GM23338 (cell line): ENCODE data around the gene SHFL. TPM values are rescaled to one million over a fixed set of nuclear protein-coding genes. Genes with fewer than 3 reads are reported as not detected.

Source experiments
- ATAC-seq: fragments of 200-7000 bp; cut with Tn5 transposase; 3 replicates; pipeline ENCODE4 v1.9.1; 2020
- DNase-seq: peaks from one replicate; pipeline ENCODE4 v3.0.0-alpha.2; 2015; ENCODE audit warnings: low spot score
- H2AFZ ChIP-seq: fragments of 200-600 bp; sonication (generic); 2 replicates; pipeline ENCODE4 v1.8.0; 2016; ENCODE audit warnings: antibody characterized with exemption, mild to moderate bottlenecking, moderate library complexity
- H3F3A ChIP-seq: fragments of 200-600 bp; sonication (generic); replicated peaks from 2 replicates; pipeline ENCODE4 v1.8.0; 2017; ENCODE audit warnings: antibody characterized with exemption, mixed run types, low read depth
- H3K27ac ChIP-seq: fragments of 200-600 bp; sonication (generic); 2 replicates; pipeline ENCODE4 v1.6.1; 2016; ENCODE audit warnings: low read depth
- H3K27me3 ChIP-seq: fragments of 200-600 bp; sonication (generic); 2 replicates; pipeline ENCODE4 v1.8.0; 2016; ENCODE audit warnings: mild to moderate bottlenecking, mixed run types, moderate library complexity; ENCODE audit not compliant: insufficient read depth
- H3K36me3 ChIP-seq: fragments of 200-600 bp; sonication (generic); 2 replicates; pipeline ENCODE4 v1.8.0; 2016; ENCODE audit warnings: mild to moderate bottlenecking; ENCODE audit not compliant: insufficient read depth
- H3K4me1 ChIP-seq: fragments of 200-600 bp; sonication (generic); 2 replicates; pipeline ENCODE4 v1.8.0; 2016; ENCODE audit warnings: mild to moderate bottlenecking, moderate library complexity; ENCODE audit not compliant: insufficient read depth
- H3K4me2 ChIP-seq: fragments of 200-600 bp; sonication (generic); 2 replicates; pipeline ENCODE4 v1.7.1; 2017; ENCODE audit warnings: mixed run types
- H3K4me3 ChIP-seq: fragments of 200-600 bp; sonication (generic); 2 replicates; pipeline ENCODE4 v1.6.1; 2016; ENCODE audit warnings: mixed run types
- H3K79me2 ChIP-seq: fragments of 200-600 bp; sonication (generic); replicated peaks from 2 replicates; pipeline ENCODE4 v1.8.0; 2017; ENCODE audit warnings: mild to moderate bottlenecking; ENCODE audit not compliant: insufficient read depth
- H3K9me2 ChIP-seq: fragments of 200-600 bp; sonication (generic); 2 replicates; pipeline ENCODE4 v1.8.0; 2017; ENCODE audit not compliant: insufficient read depth
- H4K20me1 ChIP-seq: fragments of 200-600 bp; sonication (generic); replicated peaks from 2 replicates; pipeline ENCODE4 v1.8.0; 2017; ENCODE audit warnings: mild to moderate bottlenecking; ENCODE audit not compliant: insufficient read depth
- H3K27ac Mint-ChIP-seq: 2 replicates; pipeline ENCODE4 v1.8.0; 2020; ENCODE audit warnings: inconsistent platforms, mild to moderate bottlenecking, moderate library complexity, mixed read lengths
- H3K27me3 Mint-ChIP-seq: 3 replicates; pipeline ENCODE4 v1.8.0; 2022; ENCODE audit warnings: low read depth, mild to moderate bottlenecking, moderate library complexity, mixed read lengths, inconsistent platforms; ENCODE audit not compliant: insufficient read depth, poor library complexity
- H3K36me3 Mint-ChIP-seq: 3 replicates; pipeline ENCODE4 v1.8.0; 2021; ENCODE audit warnings: low read depth, mild to moderate bottlenecking, inconsistent platforms, moderate library complexity, mixed read lengths
- H3K4me1 Mint-ChIP-seq: 3 replicates; pipeline ENCODE4 v1.8.0; 2020; ENCODE audit warnings: mild to moderate bottlenecking, inconsistent platforms, mixed read lengths
- H3K4me3 Mint-ChIP-seq: 3 replicates; pipeline ENCODE4 v1.8.0; 2021; ENCODE audit warnings: moderate library complexity, mild to moderate bottlenecking, inconsistent platforms, mixed read lengths
- H3K9me3 Mint-ChIP-seq: 3 replicates; pipeline ENCODE4 v1.8.0; 2020; ENCODE audit warnings: moderate library complexity, mild to moderate bottlenecking, inconsistent platforms, mixed read lengths
- CREB1 ChIP-seq: fragments of 250-450 bp; sonication (Bioruptor Pico); IDR thresholded peaks from 2 replicates; pipeline ENCODE4 v1.5.0; 2020; ENCODE audit warnings: low read depth, mild to moderate bottlenecking, moderate library complexity
- ETS1 ChIP-seq: IDR thresholded peaks from 2 replicates; pipeline ENCODE4 v1.6.1; 2016; ENCODE audit warnings: antibody characterized with exemption
- EZH2 ChIP-seq: fragments of 200-600 bp; sonication (generic); IDR thresholded peaks from one replicate; pipeline ENCODE4 v1.8.0; 2017; ENCODE audit warnings: antibody characterized with exemption, mild to moderate bottlenecking, low read depth; ENCODE audit not compliant: unreplicated experiment
- EZH2phosphoT487 ChIP-seq: fragments of 200-600 bp; sonication (generic); IDR thresholded peaks from one replicate; pipeline ENCODE4 v1.8.1; 2018; ENCODE audit warnings: antibody characterized with exemption; ENCODE audit not compliant: unreplicated experiment
- JUNB ChIP-seq: IDR thresholded peaks from one replicate; pipeline ENCODE4 v1.6.1; 2016; ENCODE audit warnings: antibody characterized with exemption; ENCODE audit not compliant: unreplicated experiment
- NANOG ChIP-seq: IDR thresholded peaks from 2 replicates; pipeline ENCODE4 v1.6.1; 2016; ENCODE audit warnings: antibody characterized with exemption, borderline replicate concordance
- POLR2AphosphoS5 ChIP-seq: IDR thresholded peaks from 2 replicates; pipeline ENCODE4 v1.6.1; 2016; ENCODE audit warnings: antibody characterized with exemption, low read depth
- ZNF114 ChIP-seq: fragments of 250-450 bp; sonication (Bioruptor Pico); IDR thresholded peaks from 2 replicates; pipeline ENCODE4 v1.5.0; 2020; ENCODE audit warnings: mild to moderate bottlenecking, moderate library complexity
- ZNF331 ChIP-seq: fragments of 250-450 bp; sonication (Bioruptor Pico); IDR thresholded peaks from 2 replicates; pipeline ENCODE4 v1.5.0; 2020; ENCODE audit warnings: low read depth, mild to moderate bottlenecking, moderate library complexity
- polyA plus RNA-seq: library from polyadenylated mRNA; unstranded; fragments of >200 nt; fragmentation: Nextera tagmentation; extraction: Ambion mirVana; gene quantifications from 2 replicates; pipeline ENCODE4 v1.2.1, GENCODE V29; 2016
- total RNA-seq: library from RNA; depleted of rRNA; stranded (reverse); fragments of >200 nt; shearing (Covaris generic); gene quantifications from 2 replicates; pipeline ENCODE4 v1.2.3, GENCODE V29; 2014
- TF ChIP-seq, protein P1 (sequence below), 2 experiments: fragments of 200-600 bp in 1 of 2; sonication (generic) in 1 of 2; conservative IDR thresholded peaks; 2 replicates each; pipeline versions ENCODE4 v1.5.1 to v1.6.1; 2016 to 2017; ENCODE audit warnings: antibody characterized with exemption in 2 of 2, low read depth in 2 of 2, mild to moderate bottlenecking in 2 of 2, moderate library complexity in 1 of 2
- TF ChIP-seq, protein P2 (sequence below): fragments of 250-450 bp; sonication (Bioruptor Pico); IDR thresholded peaks from 2 replicates; pipeline ENCODE4 v1.5.0; 2020; ENCODE audit warnings: mild to moderate bottlenecking, moderate library complexity
- TF ChIP-seq, protein P3 (sequence below): IDR thresholded peaks from one replicate; pipeline ENCODE4 v1.6.1; 2018; ENCODE audit warnings: antibody characterized with exemption; ENCODE audit not compliant: unreplicated experiment

The SHFL gene
- total and polyA plus RNA-seq, 2 experiments from 2014 or later: 31.7 to 32.1 TPM

- TF ChIP-seq ZNF114 (no peak), EZH2phosphoT487 (no peak), ETS1 (no peak), NANOG (no peak)
- TF ChIP-seq, protein P1, sequence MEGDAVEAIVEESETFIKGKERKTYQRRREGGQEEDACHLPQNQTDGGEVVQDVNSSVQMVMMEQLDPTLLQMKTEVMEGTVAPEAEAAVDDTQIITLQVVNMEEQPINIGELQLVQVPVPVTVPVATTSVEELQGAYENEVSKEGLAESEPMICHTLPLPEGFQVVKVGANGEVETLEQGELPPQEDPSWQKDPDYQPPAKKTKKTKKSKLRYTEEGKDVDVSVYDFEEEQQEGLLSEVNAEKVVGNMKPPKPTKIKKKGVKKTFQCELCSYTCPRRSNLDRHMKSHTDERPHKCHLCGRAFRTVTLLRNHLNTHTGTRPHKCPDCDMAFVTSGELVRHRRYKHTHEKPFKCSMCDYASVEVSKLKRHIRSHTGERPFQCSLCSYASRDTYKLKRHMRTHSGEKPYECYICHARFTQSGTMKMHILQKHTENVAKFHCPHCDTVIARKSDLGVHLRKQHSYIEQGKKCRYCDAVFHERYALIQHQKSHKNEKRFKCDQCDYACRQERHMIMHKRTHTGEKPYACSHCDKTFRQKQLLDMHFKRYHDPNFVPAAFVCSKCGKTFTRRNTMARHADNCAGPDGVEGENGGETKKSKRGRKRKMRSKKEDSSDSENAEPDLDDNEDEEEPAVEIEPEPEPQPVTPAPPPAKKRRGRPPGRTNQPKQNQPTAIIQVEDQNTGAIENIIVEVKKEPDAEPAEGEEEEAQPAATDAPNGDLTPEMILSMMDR (conservative IDR thresholded peaks at IDR 0.05; ENCODE audit: low read depth in 2 of 2): no peak
Observed at GRCh38 chr19:10076535-10076934, 9.6 kb upstream of the SHFL start (continued).

- H3K4me1 ChIP-seq: no peaks in the 10 kb centered on the region
- no peaks in the 10 kb centered on the region for H3F3A ChIP-seq
- H3K4me2 ChIP-seq: no peak overlapping the region
- H3K9me2 ChIP-seq: no peaks in the 10 kb centered on the region
- no peak overlapping the region for H3K4me3 ChIP-seq
- DNase-seq (no peak), ATAC-seq (no peak)
- Mint-ChIP-seq H3K4me3 (no peak overlapping the region), H3K27me3 (peaks cover 8% of the 10 kb centered on the region), H3K36me3 (no peaks in the 10 kb centered on the region), H3K4me1 (no peaks in the 10 kb centered on the region), H3K27ac (no peak overlapping the region), H3K9me3 (peaks cover 13% of the 10 kb centered on the region)
- H3K36me3 ChIP-seq: no peaks in the 10 kb centered on the region
- H3K79me2 ChIP-seq: no peaks in the 10 kb centered on the region
- H4K20me1 ChIP-seq: no peaks in the 10 kb centered on the region
- H3K27me3 ChIP-seq: no peaks in the 10 kb centered on the region
- no peak overlapping the region for H3K27ac ChIP-seq
- no peak overlapping the region for H2AFZ ChIP-seq
- TF ChIP-seq, protein P2, sequence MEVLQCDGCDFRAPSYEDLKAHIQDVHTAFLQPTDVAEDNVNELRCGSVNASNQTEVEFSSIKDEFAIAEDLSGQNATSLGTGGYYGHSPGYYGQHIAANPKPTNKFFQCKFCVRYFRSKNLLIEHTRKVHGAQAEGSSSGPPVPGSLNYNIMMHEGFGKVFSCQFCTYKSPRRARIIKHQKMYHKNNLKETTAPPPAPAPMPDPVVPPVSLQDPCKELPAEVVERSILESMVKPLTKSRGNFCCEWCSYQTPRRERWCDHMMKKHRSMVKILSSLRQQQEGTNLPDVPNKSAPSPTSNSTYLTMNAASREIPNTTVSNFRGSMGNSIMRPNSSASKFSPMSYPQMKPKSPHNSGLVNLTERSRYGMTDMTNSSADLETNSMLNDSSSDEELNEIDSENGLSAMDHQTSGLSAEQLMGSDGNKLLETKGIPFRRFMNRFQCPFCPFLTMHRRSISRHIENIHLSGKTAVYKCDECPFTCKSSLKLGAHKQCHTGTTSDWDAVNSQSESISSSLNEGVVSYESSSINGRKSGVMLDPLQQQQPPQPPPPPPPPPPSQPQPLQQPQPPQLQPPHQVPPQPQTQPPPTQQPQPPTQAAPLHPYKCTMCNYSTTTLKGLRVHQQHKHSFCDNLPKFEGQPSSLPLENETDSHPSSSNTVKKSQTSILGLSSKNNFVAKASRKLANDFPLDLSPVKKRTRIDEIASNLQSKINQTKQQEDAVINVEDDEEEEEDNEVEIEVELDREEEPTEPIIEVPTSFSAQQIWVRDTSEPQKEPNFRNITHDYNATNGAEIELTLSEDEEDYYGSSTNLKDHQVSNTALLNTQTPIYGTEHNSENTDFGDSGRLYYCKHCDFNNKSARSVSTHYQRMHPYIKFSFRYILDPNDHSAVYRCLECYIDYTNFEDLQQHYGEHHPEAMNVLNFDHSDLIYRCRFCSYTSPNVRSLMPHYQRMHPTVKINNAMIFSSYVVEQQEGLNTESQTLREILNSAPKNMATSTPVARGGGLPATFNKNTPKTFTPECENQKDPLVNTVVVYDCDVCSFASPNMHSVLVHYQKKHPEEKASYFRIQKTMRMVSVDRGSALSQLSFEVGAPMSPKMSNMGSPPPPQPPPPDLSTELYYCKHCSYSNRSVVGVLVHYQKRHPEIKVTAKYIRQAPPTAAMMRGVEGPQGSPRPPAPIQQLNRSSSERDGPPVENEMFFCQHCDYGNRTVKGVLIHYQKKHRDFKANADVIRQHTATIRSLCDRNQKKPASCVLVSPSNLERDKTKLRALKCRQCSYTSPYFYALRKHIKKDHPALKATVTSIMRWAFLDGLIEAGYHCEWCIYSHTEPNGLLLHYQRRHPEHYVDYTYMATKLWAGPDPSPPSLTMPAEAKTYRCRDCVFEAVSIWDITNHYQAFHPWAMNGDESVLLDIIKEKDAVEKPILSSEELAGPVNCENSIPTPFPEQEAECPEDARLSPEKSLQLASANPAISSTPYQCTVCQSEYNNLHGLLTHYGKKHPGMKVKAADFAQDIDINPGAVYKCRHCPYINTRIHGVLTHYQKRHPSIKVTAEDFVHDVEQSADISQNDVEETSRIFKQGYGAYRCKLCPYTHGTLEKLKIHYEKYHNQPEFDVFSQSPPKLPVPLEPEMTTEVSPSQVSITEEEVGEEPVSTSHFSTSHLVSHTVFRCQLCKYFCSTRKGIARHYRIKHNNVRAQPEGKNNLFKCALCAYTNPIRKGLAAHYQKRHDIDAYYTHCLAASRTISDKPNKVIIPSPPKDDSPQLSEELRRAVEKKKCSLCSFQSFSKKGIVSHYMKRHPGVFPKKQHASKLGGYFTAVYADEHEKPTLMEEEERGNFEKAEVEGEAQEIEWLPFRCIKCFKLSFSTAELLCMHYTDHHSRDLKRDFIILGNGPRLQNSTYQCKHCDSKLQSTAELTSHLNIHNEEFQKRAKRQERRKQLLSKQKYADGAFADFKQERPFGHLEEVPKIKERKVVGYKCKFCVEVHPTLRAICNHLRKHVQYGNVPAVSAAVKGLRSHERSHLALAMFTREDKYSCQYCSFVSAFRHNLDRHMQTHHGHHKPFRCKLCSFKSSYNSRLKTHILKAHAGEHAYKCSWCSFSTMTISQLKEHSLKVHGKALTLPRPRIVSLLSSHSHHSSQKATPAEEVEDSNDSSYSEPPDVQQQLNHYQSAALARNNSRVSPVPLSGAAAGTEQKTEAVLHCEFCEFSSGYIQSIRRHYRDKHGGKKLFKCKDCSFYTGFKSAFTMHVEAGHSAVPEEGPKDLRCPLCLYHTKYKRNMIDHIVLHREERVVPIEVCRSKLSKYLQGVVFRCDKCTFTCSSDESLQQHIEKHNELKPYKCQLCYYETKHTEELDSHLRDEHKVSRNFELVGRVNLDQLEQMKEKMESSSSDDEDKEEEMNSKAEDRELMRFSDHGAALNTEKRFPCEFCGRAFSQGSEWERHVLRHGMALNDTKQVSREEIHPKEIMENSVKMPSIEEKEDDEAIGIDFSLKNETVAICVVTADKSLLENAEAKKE (CRISPR knock-in tag): no peak
- TF ChIP-seq, protein P3, sequence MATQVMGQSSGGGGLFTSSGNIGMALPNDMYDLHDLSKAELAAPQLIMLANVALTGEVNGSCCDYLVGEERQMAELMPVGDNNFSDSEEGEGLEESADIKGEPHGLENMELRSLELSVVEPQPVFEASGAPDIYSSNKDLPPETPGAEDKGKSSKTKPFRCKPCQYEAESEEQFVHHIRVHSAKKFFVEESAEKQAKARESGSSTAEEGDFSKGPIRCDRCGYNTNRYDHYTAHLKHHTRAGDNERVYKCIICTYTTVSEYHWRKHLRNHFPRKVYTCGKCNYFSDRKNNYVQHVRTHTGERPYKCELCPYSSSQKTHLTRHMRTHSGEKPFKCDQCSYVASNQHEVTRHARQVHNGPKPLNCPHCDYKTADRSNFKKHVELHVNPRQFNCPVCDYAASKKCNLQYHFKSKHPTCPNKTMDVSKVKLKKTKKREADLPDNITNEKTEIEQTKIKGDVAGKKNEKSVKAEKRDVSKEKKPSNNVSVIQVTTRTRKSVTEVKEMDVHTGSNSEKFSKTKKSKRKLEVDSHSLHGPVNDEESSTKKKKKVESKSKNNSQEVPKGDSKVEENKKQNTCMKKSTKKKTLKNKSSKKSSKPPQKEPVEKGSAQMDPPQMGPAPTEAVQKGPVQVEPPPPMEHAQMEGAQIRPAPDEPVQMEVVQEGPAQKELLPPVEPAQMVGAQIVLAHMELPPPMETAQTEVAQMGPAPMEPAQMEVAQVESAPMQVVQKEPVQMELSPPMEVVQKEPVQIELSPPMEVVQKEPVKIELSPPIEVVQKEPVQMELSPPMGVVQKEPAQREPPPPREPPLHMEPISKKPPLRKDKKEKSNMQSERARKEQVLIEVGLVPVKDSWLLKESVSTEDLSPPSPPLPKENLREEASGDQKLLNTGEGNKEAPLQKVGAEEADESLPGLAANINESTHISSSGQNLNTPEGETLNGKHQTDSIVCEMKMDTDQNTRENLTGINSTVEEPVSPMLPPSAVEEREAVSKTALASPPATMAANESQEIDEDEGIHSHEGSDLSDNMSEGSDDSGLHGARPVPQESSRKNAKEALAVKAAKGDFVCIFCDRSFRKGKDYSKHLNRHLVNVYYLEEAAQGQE: no peak
- no peak for TF ChIP-seq POLR2AphosphoS5
- no peak for TF ChIP-seq ETS1
- TF ChIP-seq EZH2: no peak
- no peak for TF ChIP-seq JUNB
- TF ChIP-seq CREB1 (CRISPR knock-in tag): no peak
- no peak for TF ChIP-seq ZNF331 (CRISPR knock-in tag)
Observed at GRCh38 chr19:10078329-10078728, 7.8 kb upstream of the SHFL start.
